Activated CD4-positive, CD25-positive, alpha-beta regulatory T cell treated with anti-CD3 and anti-CD28 coated beads, Interleukin-2, amount 50 U/mL, for 16 hours (primary cell): Measurements from ENCODE around the gene ADAM12.

Experiments
- DNase-seq: peaks from one replicate; pipeline ENCODE4 v3.0.0-alpha.2; 2020; ENCODE audit warnings: low read depth, low spot score

Gene ADAM12

DNA sequence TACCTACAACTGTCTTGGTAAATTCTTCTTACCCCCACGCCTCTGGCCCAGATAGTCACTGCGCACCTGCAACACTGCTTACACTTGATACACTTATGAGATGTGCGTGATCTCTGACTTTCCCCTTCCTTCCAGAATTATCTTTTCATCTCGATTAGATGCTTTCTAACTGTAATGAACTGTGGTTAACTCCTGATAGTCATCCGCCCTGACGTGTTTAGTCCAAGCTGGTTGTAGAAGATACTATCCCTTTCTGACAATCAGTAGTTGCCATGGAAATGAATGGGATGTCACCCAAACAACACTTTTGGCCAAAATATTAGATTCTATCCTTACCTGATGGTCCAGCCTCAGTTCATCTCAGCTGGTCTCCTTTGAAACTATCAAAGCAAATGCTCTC lies 241.5 kb downstream of the ADAM12 start:
- DNase-seq: no peak

DNA sequence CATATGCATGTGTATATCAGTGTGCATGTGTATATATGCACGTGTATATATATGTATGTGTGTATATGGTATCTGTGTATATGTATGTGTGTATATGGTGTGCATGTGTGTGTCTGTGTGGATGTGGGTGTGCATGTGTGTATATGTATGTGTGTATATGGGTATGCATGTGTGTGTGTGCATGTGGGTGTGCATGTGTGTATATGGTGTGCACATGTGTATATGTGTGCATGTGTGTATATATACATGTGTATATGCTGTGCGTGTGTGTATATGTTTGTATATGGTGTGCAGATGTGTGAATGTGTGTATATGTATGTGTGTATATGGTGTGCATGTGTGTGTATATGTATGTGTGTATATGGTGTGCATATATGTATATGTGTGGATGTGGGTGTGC lies 245.2 kb downstream of the ADAM12 start:
- no peak for DNase-seq

DNA sequence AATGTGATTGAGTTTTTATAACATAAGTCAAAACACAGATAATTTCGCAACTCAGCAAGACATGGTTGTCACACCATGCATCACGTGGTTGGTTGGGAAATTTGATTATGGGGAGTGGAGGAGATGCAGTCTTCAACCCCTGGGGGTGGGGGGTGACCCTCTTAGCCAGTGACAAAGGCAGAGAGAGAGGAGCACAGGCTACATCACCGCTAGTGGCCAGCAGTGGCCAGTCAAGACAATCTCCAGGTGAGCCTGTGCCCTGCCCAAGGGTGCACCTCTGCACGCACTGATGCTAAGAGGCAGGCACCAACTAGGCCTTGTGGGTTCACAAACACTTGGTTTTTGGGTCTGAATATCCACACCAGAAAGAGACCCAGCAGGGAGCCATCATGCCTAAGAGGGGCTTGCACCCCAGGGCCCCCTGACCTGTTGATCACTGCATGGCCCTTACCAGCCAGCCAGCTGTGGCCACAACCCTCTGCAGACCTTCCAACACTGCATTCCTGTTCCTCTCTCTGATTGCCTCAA lies 247.5 kb downstream of the ADAM12 start:
- no peak for DNase-seq

DNA sequence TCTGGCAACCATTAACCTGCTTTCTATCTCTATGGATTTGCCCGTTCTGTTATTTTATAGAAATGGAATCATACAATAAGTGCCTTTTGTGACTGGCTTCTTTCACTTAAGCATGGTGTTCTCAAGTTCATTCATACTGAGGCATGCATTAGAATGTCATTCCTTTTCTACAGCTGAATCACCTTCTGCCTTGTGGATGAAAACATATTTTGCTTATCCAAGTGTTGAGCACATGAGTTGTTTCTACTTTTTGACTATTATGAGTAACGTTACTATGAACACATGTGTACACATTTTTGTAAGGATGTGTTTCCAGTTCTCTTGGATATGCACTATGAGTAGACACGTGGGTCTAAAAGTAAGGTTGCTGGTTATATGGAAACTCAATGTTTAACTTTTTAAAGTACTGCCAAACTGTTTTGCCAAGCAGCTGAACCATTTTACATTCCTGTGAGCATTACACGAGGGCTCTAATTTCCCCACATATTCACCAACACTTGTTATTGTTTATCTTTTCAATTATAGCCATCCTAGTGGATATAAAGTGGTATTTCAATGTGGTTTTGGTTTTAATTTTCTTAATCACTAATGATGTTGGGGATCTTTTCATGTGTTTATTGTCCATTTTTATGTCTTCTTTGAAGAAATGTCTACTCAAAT lies 250.6 kb downstream of the ADAM12 start:
- DNase-seq: no peak

DNA sequence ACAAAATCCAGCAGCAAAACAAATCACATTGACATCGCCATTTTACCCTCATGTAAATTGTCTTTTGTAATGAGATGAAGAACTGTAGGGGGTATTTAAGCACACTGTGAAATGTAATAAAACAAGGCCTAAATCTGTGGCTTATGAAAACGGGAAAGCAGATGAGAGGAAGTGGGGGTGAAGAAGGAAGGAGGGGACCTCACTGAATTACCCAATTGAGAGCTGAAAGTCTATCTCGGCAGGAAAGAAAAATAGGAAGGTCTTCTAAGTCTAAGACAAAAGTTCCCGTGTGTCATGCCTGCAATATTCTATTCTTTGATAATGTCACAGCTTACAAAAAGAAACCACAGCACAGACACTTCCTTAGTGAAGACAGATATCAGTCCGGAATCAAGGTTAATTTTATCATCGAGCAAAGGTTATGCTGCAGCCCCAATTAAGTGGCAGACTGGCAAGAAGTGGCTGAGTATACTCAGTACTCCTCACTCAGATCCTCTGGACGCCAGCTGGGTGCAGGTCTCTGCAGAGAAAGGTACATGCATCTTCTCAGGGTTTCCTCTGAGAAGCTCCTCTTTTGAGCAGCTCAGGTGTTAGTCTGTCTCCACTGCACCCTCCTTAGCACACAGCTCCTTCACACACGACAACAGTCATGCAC lies 252.2 kb downstream of the ADAM12 start:
- DNase-seq: no peak

DNA sequence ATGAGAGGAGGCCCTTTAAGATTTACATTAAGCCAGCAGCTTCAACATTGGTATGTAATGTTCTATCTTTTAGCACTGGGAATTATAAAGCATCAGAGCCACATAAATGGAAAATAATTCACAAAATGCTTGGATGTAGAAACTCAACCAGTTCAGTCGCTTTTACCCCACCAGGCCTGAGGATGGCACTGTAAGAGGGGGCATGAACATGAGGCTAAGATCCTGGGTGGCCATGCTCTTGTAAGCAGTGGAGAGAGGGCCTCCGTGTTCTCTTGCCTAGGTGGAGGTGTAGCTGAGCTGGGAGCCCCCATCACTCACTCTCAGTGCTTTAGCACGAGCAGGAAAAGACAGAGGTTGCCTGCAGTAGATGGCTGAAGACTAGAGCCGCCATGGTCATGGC lies 253.1 kb downstream of the ADAM12 start:
- no peak for DNase-seq

DNA sequence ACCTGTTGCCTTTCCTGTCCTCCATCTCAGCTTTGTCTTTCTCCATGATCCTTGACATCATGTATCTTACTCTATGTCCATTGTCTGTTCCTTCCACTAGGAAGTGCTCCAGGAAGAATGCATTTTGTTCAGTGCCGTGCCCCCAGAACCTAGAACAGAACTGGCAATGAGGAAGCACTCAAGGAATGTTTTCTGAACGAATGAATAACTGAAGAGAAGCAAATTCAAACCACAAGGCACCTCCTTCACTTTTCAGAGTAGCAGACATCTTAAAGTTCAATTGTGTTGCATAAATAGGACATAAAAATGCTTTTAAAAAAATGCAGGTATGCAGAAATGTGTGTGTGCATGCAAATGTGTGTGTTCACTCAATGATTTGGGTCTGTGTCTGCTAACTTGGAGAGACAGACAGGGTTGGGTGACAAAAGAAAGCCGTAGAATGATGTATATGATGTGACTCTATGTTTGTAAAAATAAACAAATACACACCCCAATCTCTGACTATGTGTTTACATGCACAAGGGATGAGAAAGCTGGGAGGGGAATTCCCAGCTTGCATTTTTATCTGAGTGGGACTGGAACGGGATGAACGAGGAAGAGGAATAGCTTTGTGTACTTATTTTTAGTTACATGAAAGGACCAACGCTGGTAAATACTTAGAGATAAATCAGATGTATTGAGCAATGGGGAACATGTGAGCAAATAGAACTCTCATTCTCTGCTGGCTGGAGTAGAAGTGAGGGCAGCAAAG lies 254.2 kb downstream of the ADAM12 start:
- DNase-seq: no peak

DNA sequence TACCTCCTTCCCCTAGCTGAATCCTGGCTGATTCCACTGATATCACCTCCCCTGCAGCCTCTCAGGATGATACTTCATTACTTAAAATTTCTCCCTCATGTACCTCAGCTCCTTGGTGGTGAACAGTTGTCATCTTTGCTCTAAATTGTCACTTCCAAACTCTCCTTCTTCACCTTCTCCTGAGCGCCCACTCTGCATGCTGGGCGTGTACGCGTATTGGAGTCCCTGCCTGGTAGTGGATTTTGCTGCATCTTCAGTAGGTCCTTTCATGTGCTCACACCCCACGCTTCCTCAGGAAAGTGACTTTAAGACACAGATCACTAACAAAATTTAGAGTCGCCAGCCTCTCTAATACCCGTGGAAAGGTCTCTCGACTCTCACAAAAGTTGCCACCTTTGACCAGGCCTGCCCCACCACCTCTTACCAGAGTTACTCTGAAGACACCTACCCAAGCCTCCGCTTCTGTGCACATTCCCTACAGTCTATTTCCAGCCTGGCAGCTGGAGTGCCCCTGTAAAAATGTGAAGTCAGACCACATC lies 255.1 kb downstream of the ADAM12 start:
- no peak for DNase-seq

DNA sequence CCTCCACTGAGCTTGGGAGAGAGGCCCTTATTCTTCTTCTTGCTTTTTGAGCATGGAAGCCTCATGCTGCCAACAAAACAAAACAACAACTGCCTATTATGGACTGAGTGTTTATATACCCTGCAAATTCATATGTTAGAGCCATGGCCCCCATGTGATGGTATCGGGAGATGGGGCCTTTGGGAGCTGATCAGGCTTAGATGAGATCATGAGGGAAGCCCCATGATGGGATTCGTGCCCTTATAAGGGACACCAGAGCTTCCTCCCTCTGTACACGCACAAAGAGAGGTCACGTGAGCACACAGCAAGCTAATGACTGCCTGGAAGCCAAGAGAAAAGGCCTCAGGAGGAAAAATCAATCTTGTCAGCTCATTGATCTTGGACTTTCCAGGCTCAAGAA lies 256.9 kb downstream of the ADAM12 start:
- no peak for DNase-seq

DNA sequence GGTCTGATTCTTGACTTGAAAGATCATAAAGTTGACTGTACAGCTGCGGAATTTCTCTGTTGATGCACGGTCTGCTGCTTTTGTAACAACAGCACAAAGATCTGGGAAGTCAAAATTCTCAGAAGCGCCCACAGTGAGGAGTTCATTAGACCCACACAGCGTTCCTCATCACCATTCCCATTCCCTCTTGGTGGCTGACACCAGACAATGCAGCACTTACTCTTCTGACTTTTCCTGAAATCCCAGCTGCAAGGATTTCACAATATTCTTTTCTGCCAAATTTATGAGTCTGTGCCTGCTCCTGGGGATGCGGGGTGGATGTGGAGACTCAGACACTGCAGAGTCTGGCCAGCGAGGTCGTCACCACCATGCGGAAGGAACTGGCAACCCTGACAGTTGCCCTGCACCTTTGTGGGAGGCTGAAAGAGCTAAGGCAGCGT lies 258.0 kb downstream of the ADAM12 start:
- DNase-seq: no peak

DNA sequence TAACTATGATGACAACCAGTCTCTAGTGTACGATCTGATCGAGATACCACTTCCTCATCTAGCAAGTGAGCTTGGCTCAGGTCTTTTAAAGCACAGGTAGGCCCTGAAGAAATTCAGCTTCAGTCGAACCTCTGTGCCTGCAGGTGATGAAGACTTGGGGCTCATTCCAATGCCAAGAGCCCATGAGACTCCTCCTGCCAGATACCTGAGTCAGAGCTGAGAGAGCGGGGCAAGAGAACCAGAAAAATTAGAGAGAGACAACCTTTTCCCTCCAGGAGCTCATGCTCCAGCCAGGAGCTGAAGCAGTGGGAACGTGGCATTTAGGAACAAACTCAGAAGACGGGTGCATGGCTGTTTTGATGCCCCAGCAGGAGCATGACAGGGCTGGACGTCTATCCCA lies 259.3 kb downstream of the ADAM12 start:
- DNase-seq: no peak

DNA sequence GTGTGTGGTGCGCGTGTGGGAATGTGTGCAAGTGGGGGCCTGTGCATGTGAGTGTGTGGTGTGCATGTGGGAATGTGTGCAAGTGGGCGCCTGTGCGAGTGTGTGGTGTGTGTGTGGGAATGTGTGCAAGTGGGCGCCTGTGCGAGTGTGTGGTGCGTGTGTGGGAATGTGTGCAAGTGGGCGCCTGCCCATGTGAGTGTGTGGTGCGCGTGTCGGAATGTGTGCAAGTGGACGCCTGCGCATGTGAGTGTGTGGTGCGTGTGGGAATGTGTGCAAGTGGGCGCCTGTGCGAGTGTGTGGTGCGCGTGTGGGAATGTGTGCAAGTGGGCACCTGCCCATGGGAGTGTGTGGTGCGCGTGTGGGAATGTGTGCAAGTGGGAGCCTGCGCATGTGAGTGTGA lies 259.7 kb downstream of the ADAM12 start:
- no peak for DNase-seq

DNA sequence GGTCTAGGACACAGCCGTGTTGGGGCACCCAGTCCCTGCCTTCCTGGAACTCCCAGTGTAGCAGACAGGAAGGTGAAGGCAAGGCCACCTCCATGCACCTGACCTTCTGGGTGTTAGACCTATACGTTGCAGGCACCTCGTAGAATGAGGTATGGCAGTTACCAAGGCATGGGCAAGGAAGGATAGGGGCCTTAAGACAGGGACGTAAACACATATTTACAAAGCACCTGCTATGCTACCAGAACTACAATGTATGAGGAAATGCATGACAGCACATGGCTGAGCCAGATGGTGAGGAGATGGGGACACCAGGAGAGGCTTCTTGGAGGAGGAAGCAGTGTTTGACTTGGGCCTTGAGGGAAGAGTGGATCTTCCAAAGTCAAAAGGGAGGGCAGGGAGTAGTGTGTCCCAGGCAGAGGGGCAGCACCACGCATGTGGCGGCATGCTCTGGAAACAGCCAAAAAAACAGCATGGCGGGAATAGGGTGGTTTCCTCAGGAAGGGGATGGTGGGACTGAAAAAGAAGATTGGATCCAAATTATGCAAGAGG lies 260.7 kb downstream of the ADAM12 start:
- DNase-seq: no peak

DNA sequence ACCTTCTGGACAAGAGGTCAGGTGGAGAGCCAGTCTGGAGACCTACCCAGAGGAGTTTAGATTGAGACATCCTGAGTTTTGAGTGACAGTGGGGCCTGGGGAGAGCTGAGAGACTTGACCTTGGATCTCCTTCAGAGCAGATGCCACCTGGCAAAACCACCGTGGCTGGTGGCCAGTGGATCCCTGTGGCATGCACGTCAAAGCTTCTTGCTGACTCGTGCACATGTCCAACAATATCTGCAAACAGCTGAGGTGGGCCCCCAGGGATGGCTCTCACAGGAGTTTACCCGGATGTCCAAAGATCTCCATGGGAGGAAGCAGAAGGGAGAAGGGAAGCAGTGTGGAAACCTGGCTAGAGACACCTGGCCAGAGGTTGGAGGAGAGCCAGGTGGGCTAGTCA lies 261.4 kb downstream of the ADAM12 start:
- no peak for DNase-seq

DNA sequence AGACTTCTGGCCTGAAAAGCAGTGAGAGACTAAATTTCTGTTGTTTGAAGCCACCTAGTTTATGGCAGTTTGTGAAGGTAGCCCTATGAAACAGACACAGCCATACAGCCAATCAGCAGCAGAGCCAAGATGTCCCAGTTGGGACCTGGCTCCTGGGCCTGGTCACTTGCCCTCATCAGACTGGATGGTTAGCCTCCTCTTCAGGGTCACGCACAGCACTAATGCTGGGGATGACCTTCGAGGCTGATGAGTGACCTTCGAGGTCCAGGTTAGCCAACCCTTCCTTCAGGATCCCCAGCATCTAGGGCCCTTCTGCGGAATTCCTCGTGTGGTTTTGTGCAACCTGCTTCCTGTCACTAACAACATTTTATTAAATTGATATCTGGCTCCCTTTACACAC lies 262.3 kb downstream of the ADAM12 start:
- no peak for DNase-seq

DNA sequence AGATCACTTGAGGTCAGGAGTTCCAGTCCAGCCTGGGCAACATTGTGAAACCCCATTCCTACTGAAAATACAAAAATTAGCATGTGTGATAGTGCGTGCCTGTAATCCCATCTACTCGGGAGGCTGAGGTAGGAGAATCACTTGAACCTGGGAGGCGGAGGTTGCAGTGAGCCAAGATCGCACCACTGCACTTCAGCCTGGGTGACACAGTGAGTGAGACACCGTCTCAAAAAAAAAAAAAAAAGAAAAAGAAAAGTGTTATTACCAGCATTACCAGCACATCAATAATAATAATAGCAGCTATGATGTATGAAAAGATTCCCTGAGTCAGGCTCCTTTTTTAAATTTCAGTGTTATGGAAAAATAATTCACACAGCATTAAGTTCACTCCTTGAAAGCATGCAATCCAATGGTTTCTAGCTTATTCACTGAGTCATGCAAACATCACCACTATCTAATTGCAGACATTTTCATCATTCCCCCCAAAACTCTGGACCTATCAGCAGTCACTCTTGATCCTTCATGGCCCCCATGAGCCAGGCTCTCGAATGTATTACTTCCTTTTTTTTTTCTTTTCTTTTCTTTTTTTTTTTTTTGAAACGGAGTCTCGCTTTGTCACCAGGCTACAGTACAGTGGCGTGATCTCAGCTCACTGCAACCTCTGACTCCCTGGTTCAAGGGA lies 263.5 kb downstream of the ADAM12 start:
- DNase-seq: no peak

DNA sequence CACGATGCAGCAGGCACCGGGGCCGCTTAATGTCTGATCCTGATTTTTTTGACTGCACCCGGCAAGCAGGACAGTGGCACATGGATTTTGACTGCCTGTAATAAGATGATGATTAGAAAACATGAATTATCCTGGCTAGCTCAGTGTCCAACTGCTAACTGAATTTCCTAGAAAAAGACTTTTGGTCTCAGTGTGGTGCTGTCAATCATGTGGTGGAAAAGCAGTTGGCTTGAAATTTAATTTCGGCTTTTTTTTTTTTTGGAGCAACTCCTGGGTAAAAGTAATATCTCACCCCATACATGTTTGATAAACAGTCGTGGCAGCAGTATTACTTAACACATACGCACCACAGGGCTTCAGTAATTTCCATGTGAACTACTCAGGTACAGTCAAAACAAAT lies 264.2 kb downstream of the ADAM12 start:
- no peak for DNase-seq

DNA sequence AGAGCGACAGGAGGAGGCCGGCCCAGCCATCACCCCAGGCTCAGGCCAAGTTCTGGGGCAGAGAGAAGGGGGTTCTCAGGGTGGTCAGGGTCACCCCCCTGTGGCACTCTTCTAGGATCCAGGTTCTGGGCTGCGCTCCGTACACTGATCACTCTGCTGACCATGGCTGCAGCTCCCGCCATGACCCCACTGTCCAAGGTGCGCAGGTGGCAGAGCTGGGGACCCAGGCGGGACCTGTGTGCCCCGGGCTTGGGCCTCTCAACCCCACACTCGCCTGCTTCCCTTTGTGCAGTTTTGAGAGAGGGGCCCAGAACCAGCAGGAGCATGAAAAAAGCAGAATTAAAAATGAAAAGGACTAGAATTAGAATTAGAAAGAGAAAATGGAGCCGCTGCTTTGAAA lies 264.8 kb downstream of the ADAM12 start:
- DNase-seq: no peak

DNA sequence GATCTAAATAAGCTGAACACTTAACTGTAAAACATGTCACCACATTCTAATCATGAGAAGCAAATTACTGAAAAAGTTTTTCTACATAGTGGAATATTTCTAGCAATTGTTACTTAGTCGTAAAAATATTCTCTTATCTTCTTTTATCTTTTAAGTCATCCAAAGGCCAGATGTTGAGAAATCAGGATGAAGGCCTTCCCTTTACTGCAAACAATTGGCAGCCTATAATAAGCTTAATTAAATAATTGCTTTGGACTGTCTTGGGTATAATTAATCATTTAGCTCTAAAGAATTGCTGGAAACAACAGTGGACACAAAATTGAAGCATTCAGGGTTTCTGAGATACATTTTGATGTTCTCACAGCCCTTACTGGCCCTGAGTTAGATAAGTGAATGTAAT lies 265.4 kb downstream of the ADAM12 start:
- no peak for DNase-seq

DNA sequence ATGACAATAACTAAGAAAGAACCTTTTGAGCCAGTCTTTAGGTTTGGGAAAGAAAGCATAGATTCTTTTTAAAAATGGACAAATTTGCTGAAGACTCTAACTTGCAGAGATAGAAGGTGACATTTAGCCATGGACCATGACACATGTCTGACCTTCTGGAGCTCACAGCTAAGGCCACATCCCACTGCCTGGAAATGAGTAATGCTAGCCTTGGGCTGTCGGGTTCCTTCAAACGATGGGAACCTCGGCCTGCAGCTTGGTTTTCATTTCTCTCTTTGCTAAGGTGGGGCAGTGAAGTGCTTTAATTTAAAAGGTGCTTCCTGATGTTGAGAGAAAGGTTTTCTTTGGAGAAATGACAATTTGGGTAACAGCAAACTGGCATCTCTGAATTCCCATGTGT lies 268.7 kb downstream of the ADAM12 start:
- no peak for DNase-seq

DNA sequence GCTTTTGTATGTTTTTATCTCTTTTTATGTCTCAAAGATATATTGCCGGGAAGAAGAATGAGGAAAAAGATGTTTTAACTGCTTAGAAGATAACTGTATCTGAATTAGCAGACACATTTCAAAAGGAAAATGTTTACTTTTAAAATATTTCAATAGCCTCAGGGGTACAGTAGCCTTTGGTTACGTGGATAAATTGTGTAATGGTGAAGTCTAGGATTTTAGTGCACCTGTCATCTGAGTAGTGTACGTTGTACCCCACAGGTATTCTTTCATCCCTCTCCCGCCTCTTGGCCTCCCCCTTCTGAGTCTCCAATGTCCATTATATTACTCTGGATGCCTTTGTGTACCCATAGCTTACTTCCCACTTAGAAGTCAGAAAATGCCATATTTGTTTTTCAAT lies 269.8 kb downstream of the ADAM12 start:
- no peak for DNase-seq

DNA sequence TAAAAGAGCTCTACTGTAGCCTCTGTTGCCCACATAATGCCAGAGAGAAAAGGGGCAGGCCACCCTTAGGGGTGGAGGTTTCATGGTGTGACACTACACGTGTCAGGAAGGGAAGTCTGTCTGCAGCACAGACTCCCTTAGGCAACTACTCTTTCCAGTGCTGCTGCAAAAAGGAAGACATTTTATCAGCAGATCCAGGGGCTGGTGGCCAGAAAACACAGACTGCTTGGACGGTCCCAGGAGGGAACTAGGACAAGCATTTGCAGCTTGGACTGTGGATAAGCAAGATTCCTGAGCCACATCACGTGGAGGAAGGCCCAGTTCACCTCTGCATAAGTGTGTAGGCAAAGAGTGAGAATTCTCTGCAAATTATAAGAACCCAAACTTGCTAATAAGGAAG lies 271.1 kb downstream of the ADAM12 start:
- DNase-seq: no peak
